ENCODE data around the gene LRCH3.

LRCH3 gene

DNA sequence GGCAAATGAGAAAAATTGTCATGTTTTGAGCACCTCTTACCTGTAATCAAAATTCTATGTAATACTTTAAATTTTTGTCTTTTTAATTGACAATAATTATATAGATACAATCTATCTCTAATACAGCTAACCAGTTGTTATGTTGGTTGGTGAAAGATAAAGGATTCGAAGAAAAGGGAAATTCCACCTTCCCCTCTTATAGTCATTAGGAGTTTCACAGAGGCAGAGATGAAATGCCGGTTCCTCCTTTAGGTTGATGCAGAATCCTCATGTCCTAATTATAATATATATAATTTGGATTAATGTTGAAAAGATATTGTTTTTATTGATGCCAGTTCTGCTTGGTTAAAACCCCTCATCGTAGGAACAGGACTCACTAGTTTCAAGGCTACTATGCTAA lies 67.1 kb downstream of the LRCH3 start:
- TF ChIP-seq, protein P1, sequence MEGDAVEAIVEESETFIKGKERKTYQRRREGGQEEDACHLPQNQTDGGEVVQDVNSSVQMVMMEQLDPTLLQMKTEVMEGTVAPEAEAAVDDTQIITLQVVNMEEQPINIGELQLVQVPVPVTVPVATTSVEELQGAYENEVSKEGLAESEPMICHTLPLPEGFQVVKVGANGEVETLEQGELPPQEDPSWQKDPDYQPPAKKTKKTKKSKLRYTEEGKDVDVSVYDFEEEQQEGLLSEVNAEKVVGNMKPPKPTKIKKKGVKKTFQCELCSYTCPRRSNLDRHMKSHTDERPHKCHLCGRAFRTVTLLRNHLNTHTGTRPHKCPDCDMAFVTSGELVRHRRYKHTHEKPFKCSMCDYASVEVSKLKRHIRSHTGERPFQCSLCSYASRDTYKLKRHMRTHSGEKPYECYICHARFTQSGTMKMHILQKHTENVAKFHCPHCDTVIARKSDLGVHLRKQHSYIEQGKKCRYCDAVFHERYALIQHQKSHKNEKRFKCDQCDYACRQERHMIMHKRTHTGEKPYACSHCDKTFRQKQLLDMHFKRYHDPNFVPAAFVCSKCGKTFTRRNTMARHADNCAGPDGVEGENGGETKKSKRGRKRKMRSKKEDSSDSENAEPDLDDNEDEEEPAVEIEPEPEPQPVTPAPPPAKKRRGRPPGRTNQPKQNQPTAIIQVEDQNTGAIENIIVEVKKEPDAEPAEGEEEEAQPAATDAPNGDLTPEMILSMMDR (IDR thresholded peaks at IDR 0.05; ENCODE audit: low read depth, low read length) = no peak
- no peak overlapping the region for H3K4me3 ChIP-seq (ENCODE audit: low read depth, low read length)
- DNase-seq (ENCODE audit: low read depth, low spot score) = no peak
- in situ Hi-C loops (cut with HindIII; ENCODE audit: low sequenced_read_pairs) = no loop called here

DNA sequence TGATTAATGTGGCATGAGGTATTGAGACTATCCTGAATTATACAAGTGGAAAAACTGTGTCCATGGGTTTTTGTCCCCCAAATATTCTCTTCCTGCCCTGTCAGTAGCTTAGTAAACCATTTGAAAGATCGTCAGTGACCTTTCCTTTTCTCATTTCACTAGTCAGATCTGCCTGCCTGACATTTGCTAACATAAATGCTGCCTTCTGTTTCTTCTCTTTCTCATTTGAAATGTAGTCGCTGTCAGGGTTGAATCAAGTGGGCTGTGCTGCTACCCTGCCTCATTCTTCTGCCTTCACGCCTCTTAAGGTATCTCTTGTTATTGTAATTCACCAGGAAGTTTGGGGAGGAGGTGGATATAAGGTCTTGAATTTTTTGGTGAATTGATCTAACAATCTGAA lies 67.5 kb downstream of the LRCH3 start:
- DNase-seq (ENCODE audit: low read depth, low spot score) = no peak
- no peak overlapping the region for H3K4me3 ChIP-seq (ENCODE audit: low read depth, low read length)
- TF ChIP-seq, protein P1 (IDR thresholded peaks at IDR 0.05; ENCODE audit: low read depth, low read length) = no peak
- in situ Hi-C loops (cut with HindIII; ENCODE audit: low sequenced_read_pairs) = no loop called here

GRCh38 chr3:197866035-197866434 lies 75.0 kb downstream of the LRCH3 start:
- H3K4me3 ChIP-seq (ENCODE audit: low read depth, low read length) = no peak overlapping the region
- DNase-seq (ENCODE audit: low read depth, low spot score) = no peak
- in situ Hi-C loops (cut with HindIII; ENCODE audit: low sequenced_read_pairs) = no loop called here
- TF ChIP-seq, protein P1 (IDR thresholded peaks at IDR 0.05; ENCODE audit: low read depth, low read length) = no peak

- no peak for DNase-seq (ENCODE audit: low read depth, low spot score)
- TF ChIP-seq, protein P1 (IDR thresholded peaks at IDR 0.05; ENCODE audit: low read depth, low read length) = no peak
- in situ Hi-C loops (cut with HindIII; ENCODE audit: low sequenced_read_pairs) = no loop called here
- no peak overlapping the region for H3K4me3 ChIP-seq (ENCODE audit: low read depth, low read length)
Observed at GRCh38 chr3:197873329-197873728, 82.3 kb downstream of the LRCH3 start.

- TF ChIP-seq, protein P1 (IDR thresholded peaks at IDR 0.05; ENCODE audit: low read depth, low read length) = no peak
- no peak overlapping the region for H3K4me3 ChIP-seq (ENCODE audit: low read depth, low read length)
- in situ Hi-C loops (cut with HindIII; ENCODE audit: low sequenced_read_pairs) = no loop called here
- DNase-seq (ENCODE audit: low read depth, low spot score) = no peak
Observed at GRCh38 chr3:197874064-197874463, 83.0 kb downstream of the LRCH3 start.

GRCh38 chr3:197874653-197875052 lies 83.6 kb downstream of the LRCH3 start:
- H3K4me3 ChIP-seq (ENCODE audit: low read depth, low read length) = no peak overlapping the region
- TF ChIP-seq, protein P1 (IDR thresholded peaks at IDR 0.05; ENCODE audit: low read depth, low read length) = no peak
- no peak for DNase-seq (ENCODE audit: low read depth, low spot score)
- in situ Hi-C loops (cut with HindIII; ENCODE audit: low sequenced_read_pairs) = no loop called here

DNA sequence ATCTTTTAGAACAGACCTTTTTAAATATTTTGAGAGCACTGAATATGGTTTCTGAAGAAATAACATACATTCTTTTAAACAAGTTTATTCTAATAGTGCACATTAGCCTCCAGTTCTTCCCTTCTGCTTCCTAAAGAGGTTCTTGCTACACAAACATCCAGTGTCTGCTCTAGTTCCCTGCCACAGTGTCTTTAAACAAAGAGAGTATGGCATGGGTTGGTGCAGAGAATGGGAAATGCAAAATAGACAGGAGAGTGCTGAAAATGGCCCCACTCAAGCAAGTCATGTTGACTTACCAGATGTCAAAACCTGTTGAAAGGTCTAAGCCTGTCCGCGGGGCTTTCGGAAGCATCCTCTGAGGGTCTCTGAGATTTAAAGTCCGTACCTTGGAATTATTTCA lies 86.8 kb downstream of the LRCH3 start:
- TF ChIP-seq, protein P1 (IDR thresholded peaks at IDR 0.05; ENCODE audit: low read depth, low read length) = no peak
- no peak for DNase-seq (ENCODE audit: low read depth, low spot score)
- H3K4me3 ChIP-seq (ENCODE audit: low read depth, low read length) = no peak overlapping the region
- in situ Hi-C loops (cut with HindIII; ENCODE audit: low sequenced_read_pairs) = no loop called here
